Prostate gland (tissue), 2 donors: ENCODE results near the gene EPB41L5. TPM values are rescaled to one million over a fixed set of nuclear protein-coding genes. Genes with fewer than 3 reads are reported as not detected.
"Not testable (repeated sequence)": the region's sequence is repeated elsewhere in the genome, so short reads cannot be mapped to it uniquely, and the experiment has no call there.

Experiments used
- DNase-seq: peaks from one replicate; pipeline ENCODE4 v3.0.0-alpha.2; 2019; ENCODE audit warnings: low spot score
- H3K27ac ChIP-seq, 2 donors: fragments of 200-600 bp; sonication (generic); 2 replicates each; pipeline ENCODE4 v1.5.1; 2017 to 2019
- H3K27me3 ChIP-seq: fragments of 200-600 bp; sonication (generic); replicated peaks from 2 replicates; pipeline ENCODE4 v1.5.1; 2019; ENCODE audit not compliant: insufficient read depth
- H3K36me3 ChIP-seq, 2 donors: fragments of 200-600 bp; sonication (generic); 1 replicate in 1 of 2; 2 replicates in 1 of 2; pipeline versions ENCODE4 v1.5.1 to v1.8.1; 2017 to 2019
- H3K4me1 ChIP-seq: fragments of 200-600 bp; sonication (generic); replicated peaks from 2 replicates; pipeline ENCODE4 v1.5.1; 2019
- H3K4me3 ChIP-seq, 2 donors: fragments of 200-600 bp; sonication (generic); 2 replicates each; pipeline ENCODE4 v1.5.1; 2017 to 2019
- H3K9me3 ChIP-seq: fragments of 200-600 bp; sonication (generic); 2 replicates; pipeline ENCODE4 v1.5.1; 2017
- POLR2A ChIP-seq: fragments of 450-650 bp; IDR thresholded peaks from one replicate; pipeline ENCODE4 v1.6.1; 2016; ENCODE audit warnings: antibody characterized with exemption, mild to moderate bottlenecking
- POLR2AphosphoS5 ChIP-seq: sonication (generic); formaldehyde crosslinking; IDR thresholded peaks from one replicate; pipeline ENCODE4 v1.6.1; 2017; ENCODE audit warnings: antibody characterized with exemption
- WGBS: methylation state at CpG from one replicate; pipeline ENCODE4 v1.1.5; 2018; 5-methylcytosine and 5-hydroxymethylcytosine counted together
- intact Hi-C: fragments of 100-400 bp; cut with DNase I; formaldehyde crosslinking; loops from one replicate; pipeline ENCODE4 v1.14.2; 2022
- total RNA-seq, 2 donors: library from RNA; depleted of rRNA; stranded (reverse); fragments of >200 nt; gene quantifications; one replicate each; pipeline ENCODE4 v1.1.0, GENCODE V29; 2016
- TF ChIP-seq, protein P1 (sequence below), 4 experiments: fragments of 200-600 bp in 2 of 4; fragments of 450-650 bp in 2 of 4; sonication (generic) in 2 of 4; IDR thresholded peaks; 1 replicate in 3 of 4; 2 replicates in 1 of 4; pipeline ENCODE4 v1.5.1; 2016 to 2019; ENCODE audit warnings: antibody characterized with exemption in 4 of 4, mild to moderate bottlenecking in 2 of 4, moderate library complexity in 2 of 4

EPB41L5 gene
- total RNA-seq, 2 donors from 2014 or later: 37.1 to 51.1 TPM

DNA sequence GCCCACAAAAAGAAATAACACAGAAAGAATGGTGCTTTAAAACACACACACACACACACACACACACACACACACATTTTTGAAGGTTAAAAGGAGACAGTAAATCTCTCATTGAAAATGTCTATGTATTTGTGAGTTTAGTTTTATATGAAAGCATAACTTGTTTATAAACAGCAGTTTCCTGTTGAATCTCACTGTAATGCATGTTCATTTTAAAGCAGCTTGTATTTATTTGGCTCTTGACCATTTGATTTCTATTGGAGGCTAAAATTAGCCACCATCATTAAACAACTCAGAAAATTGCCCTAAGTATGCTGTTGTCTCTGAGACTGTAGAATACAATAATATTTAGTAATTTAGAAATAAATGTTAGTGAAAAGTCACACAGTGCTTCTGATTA, 115.3 kb downstream of the EPB41L5 start:
- H3K27me3 ChIP-seq: no peaks in the 10 kb centered on the region
- intact Hi-C loops: no loop called here
- no peak overlapping the region for H3K4me3 ChIP-seq
- H3K9me3 ChIP-seq: no peaks in the 10 kb centered on the region
- no peak for DNase-seq
- H3K4me1 ChIP-seq: no peaks in the 10 kb centered on the region
- no peak overlapping the region for H3K27ac ChIP-seq
- no peaks in the 10 kb centered on the region for H3K36me3 ChIP-seq
- TF ChIP-seq POLR2A (no peak), POLR2AphosphoS5 (no peak)
- TF ChIP-seq, protein P1, sequence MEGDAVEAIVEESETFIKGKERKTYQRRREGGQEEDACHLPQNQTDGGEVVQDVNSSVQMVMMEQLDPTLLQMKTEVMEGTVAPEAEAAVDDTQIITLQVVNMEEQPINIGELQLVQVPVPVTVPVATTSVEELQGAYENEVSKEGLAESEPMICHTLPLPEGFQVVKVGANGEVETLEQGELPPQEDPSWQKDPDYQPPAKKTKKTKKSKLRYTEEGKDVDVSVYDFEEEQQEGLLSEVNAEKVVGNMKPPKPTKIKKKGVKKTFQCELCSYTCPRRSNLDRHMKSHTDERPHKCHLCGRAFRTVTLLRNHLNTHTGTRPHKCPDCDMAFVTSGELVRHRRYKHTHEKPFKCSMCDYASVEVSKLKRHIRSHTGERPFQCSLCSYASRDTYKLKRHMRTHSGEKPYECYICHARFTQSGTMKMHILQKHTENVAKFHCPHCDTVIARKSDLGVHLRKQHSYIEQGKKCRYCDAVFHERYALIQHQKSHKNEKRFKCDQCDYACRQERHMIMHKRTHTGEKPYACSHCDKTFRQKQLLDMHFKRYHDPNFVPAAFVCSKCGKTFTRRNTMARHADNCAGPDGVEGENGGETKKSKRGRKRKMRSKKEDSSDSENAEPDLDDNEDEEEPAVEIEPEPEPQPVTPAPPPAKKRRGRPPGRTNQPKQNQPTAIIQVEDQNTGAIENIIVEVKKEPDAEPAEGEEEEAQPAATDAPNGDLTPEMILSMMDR (IDR thresholded peaks at IDR 0.05): no peak

DNA sequence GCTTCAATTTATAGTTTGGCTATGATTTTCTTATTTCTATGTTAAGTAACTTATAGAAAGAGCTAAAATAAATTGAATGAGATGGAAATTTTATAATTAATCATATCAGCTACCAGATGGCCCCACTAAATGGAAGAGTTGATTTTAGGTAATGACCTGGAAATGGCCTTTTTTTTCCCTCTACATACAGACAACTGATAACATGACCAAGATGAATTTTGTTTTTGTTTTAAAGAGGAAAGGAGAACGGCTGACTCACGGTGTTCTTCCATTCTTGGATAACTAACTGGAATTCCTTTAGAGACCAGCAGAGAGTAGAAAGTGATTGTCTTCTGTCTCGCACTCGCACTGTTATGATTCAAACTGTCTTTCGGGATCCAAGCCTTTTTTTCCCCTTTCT, 119.3 kb downstream of the EPB41L5 start:
- TF ChIP-seq, protein P1 (IDR thresholded peaks at IDR 0.05): no peak
- TF ChIP-seq POLR2A (no peak), POLR2AphosphoS5 (no peak)
- no peak for DNase-seq
- Histone ChIP-seq H3K4me3 (no peak overlapping the region), H3K27me3 (no peaks in the 10 kb centered on the region), H3K9me3 (no peaks in the 10 kb centered on the region), H3K27ac (no peak overlapping the region), H3K4me1 (no peaks in the 10 kb centered on the region), H3K36me3 (no peaks in the 10 kb centered on the region)
- intact Hi-C loops: no loop called here
- 79% methylated on average over 5 of the region's 5 CpGs for WGBS

DNA sequence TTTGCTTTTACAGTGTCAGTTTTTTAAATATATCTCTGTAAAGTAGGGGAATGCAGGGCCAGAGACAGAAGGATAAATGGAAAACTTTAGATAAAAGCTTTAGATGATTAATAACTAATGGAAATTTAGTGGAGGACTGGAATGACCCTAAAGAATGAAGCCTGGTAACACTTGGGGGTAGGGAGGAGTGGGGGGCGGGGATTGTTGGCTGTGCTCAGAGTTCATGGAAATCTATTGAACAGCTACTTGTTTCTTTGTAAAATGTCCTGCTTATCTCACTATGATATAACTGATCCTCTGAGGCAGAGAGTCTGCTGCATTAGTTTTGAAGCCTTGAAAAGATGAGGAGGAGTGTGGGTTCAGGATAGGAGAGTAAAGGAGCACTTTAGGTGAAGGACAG, 119.8 kb downstream of the EPB41L5 start:
- Histone ChIP-seq H3K4me3 (no peak overlapping the region), H3K9me3 (no peaks in the 10 kb centered on the region), H3K4me1 (no peaks in the 10 kb centered on the region), H3K36me3 (no peaks in the 10 kb centered on the region), H3K27ac (no peak overlapping the region), H3K27me3 (no peaks in the 10 kb centered on the region)
- WGBS: 100% methylated on average over 1 of the region's 1 CpG
- intact Hi-C loops: no loop called here
- TF ChIP-seq, protein P1 (IDR thresholded peaks at IDR 0.05): no peak
- no peak for TF ChIP-seq POLR2AphosphoS5
- TF ChIP-seq POLR2A: no peak
- DNase-seq: no peak

DNA sequence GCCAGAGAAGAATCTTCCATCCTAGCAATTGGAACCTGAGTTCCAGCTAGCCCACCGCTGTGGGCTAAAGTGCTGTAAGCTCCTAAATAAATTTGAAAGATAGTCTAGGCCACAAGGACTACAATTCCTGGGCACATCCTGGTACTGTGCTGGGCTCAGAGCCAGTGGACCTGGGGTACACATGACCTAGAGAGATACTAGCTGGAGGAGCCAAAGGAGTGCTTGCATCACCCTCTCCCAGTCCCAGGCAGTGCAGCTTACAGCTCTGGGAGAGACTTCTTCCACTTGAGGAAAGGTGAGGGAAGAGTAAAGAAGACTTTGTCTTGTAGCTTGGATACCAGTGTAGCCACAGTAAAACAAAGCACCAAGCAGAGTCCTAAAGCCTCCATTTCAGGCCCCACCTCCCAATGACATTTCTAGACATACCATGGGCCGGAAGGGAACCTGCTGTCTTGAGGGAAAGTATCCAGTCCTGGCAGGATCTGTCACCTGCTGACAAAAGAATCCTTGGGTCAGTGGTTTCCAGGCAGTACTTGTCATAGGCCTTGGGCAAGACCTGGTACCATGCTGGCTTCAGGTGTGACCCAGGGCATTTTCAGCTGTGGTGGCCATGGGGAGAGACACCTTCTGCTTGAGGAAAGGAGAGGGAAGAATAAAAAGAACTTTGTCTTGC, 120.8 kb downstream of the EPB41L5 start:
- no peaks in the 10 kb centered on the region for H3K27me3 ChIP-seq
- H3K4me1 ChIP-seq: no peaks in the 10 kb centered on the region
- WGBS: 96% methylated on average over 2 of the region's 2 CpGs
- H3K36me3 ChIP-seq: no peaks in the 10 kb centered on the region
- no peak overlapping the region for H3K27ac ChIP-seq
- no peaks in the 10 kb centered on the region for H3K9me3 ChIP-seq
- DNase-seq: no peak
- TF ChIP-seq POLR2AphosphoS5 (no peak), POLR2A (no peak)
- TF ChIP-seq, protein P1 (IDR thresholded peaks at IDR 0.05): no peak
- intact Hi-C loops: no loop called here
- H3K4me3 ChIP-seq: no peak overlapping the region

DNA sequence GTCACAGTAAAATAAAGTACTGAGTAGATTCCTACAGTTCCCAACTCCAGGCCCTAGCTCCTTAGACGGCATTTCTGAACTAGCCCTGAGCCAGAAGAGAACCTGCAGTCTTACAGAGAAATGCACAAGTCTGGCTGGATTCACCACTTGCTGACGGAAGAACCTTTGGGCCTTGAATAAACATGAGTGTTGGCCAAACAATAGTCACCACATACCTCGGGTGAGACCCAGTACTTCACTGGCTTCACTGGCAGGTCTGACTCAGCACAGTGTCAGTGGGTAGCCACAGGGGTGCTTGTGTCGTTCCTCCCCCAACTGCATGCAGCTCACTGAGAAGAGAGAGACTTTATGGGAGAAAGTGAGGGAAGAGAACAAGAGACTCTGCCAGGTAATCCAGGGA, 121.4 kb downstream of the EPB41L5 start:
- DNase-seq: no peak
- 89% methylated on average over 4 of the region's 4 CpGs for WGBS
- Histone ChIP-seq H3K9me3 (no peaks in the 10 kb centered on the region), H3K27ac (no peak overlapping the region), H3K27me3 (no peaks in the 10 kb centered on the region), H3K4me1 (no peaks in the 10 kb centered on the region), H3K36me3 (no peaks in the 10 kb centered on the region), H3K4me3 (no peak overlapping the region)
- intact Hi-C loops: no loop called here
- TF ChIP-seq, protein P1 (IDR thresholded peaks at IDR 0.05): no peak
- TF ChIP-seq POLR2A (no peak), POLR2AphosphoS5 (no peak)

DNA sequence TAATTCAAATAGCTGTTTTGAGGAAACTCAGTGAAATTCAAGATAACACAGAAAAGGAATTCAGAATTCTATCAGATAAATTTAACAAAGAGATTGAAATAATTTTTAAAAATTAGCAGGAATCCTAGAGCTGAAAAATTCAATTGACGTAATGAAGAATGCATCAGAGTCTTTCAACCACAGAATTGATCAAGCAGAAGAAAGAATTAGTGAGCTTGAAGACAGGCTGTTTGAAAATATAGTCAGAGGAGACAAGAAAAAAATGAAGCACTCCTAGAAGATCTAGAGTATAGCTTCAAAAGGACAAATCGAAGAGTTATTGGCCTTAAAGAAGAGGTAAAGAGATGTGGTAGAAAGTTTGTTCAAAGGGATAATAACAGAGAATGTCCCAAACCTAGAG, 122.1 kb downstream of the EPB41L5 start:
- H3K36me3 ChIP-seq, H3K4me1 ChIP-seq, DNase-seq, H3K9me3 ChIP-seq, H3K27ac ChIP-seq, H3K4me3 ChIP-seq, intact Hi-C loops, H3K27me3 ChIP-seq: not testable (repeated sequence)
- 96% methylated on average over 2 of the region's 2 CpGs for WGBS
